ENCODE results near the gene SLC45A1. TPM values are rescaled to one million over a fixed set of nuclear protein-coding genes. Genes with fewer than 3 reads are reported as not detected.
A peak's percentile ranks its signal among the peaks of the same experiment; 100 is the strongest.

Gene SLC45A1
- total and polyA plus RNA-seq, 9 donors = 0.70 to 7.2 (median 4.5) TPM

- Histone ChIP-seq H3K4me1 (ENCODE audit: insufficient read depth) (peaks cover 2% of the 10 kb centered on the region), H3K27ac (no peak overlapping the region), H3K9me3 (no peaks in the 10 kb centered on the region), H3K36me3 (no peaks in the 10 kb centered on the region), H3K4me3 (no peak overlapping the region), H3K27me3 (no peaks in the 10 kb centered on the region)
- TF ChIP-seq CTCF (IDR thresholded peaks at IDR 0.05) (no peak), EP300 (IDR thresholded peaks at IDR 0.05) (no peak), POLR2A (IDR thresholded peaks at IDR 0.05) (no peak)
- DNase-seq = peak in 1 of 5 donors; percentile 28
- 87 to 90% (median 89%) methylated on average over 23 to 26 of the region's 26 CpGs for WGBS, 3 donors
- intact Hi-C loops (cut with DNase I) = loop anchor here in 1 of 4 donors (10.0 kb wide), 1 partner anchor 46 kb away; no protein-coding TSS in a partner anchor
These were observed 41.1 kb downstream of the SLC45A1 start for GRCh38 chr1:8358897-8359616.

- DNase-seq = peak in 1 of 5 donors; percentile 26
- intact Hi-C loops (cut with DNase I) = loop anchor here in 1 of 4 donors (10.0 kb wide), 1 partner anchor 45 kb away; no protein-coding TSS in a partner anchor
- Histone ChIP-seq H3K27ac (no peak overlapping the region), H3K27me3 (no peaks in the 10 kb centered on the region), H3K4me3 (no peak overlapping the region), H3K36me3 (no peaks in the 10 kb centered on the region), H3K4me1 (ENCODE audit: insufficient read depth) (peaks cover 2% of the 10 kb centered on the region), H3K9me3 (no peaks in the 10 kb centered on the region)
- WGBS, 3 donors = 90 to 92% (median 91%) methylated on average over 40 to 44 of the region's 44 CpGs
- TF ChIP-seq POLR2A (IDR thresholded peaks at IDR 0.05) = no peak
- TF ChIP-seq EP300 (IDR thresholded peaks at IDR 0.05) = no peak
- TF ChIP-seq CTCF (IDR thresholded peaks at IDR 0.05) = no peak
These were observed 41.9 kb downstream of the SLC45A1 start for GRCh38 chr1:8359617-8360481.

- intact Hi-C loops (cut with DNase I) = no loop called here
- 81 to 82% (median 81%) methylated on average over 26 of the region's 26 CpGs for WGBS, 3 donors
- TF ChIP-seq POLR2A (IDR thresholded peaks at IDR 0.05) (no peak), EP300 (IDR thresholded peaks at IDR 0.05) (no peak), CTCF (IDR thresholded peaks at IDR 0.05) (no peak)
These were observed 42.7 kb downstream of the SLC45A1 start for GRCh38 chr1:8360493-8361197.

GRCh38 chr1:8361198-8361849 lies 43.4 kb downstream of the SLC45A1 start:
- Histone ChIP-seq H3K4me1 (ENCODE audit: insufficient read depth) (peaks cover 2% of the 10 kb centered on the region), H3K9me3 (no peaks in the 10 kb centered on the region), H3K27me3 (no peaks in the 10 kb centered on the region), H3K4me3 (no peak overlapping the region), H3K36me3 (no peaks in the 10 kb centered on the region), H3K27ac (no peak overlapping the region)
- TF ChIP-seq EP300 (IDR thresholded peaks at IDR 0.05) (no peak), POLR2A (IDR thresholded peaks at IDR 0.05) (no peak), CTCF (IDR thresholded peaks at IDR 0.05) (no peak)
- 81 to 87% (median 83%) methylated on average over 21 of the region's 21 CpGs for WGBS, 3 donors
- no peak for DNase-seq
- intact Hi-C loops (cut with DNase I) = no loop called here

More at GRCh38 chr1:8360493-8361197, 42.7 kb downstream of the SLC45A1 start:
- no peak for DNase-seq
- no peaks in the 10 kb centered on the region for H3K36me3 ChIP-seq
- peaks cover 2% of the 10 kb centered on the region for H3K4me1 ChIP-seq (ENCODE audit: insufficient read depth)
- H3K9me3 ChIP-seq = no peaks in the 10 kb centered on the region
- H3K4me3 ChIP-seq = no peak overlapping the region
- H3K27ac ChIP-seq = no peak overlapping the region
- no peaks in the 10 kb centered on the region for H3K27me3 ChIP-seq
